IMR-90 (cell line): ENCODE results near the gene NRCAM. TPM values are rescaled to one million over a fixed set of nuclear protein-coding genes. Genes with fewer than 3 reads are reported as not detected.

Experiments
- ATAC-seq: fragments of 200-7000 bp; cut with Tn5 transposase; 2 replicates; pipeline ENCODE4 v1.9.1; 2020; ENCODE audit warnings: low read depth, mild to moderate bottlenecking, moderate library complexity
- BruUV-seq: library from RNA; stranded (reverse); fragments of 400-500 nt; replicated peaks from 2 replicates; lab custom pipeline; 2021; lab: Mats Ljungman, UMichigan
- CTCF ChIA-PET: fragments of 300-600 bp; formaldehyde crosslinking; extraction: SDS; loops from one replicate; lab custom pipeline; 2021; ENCODE audit warnings: antibody characterized with exemption; lab: Yijun Ruan, JAX
- POLR2A ChIA-PET: fragments of 300-600 bp; sonication (Branson Sonifier 250); formaldehyde crosslinking; loops from one replicate; lab custom pipeline; 2022; ENCODE audit warnings: antibody characterized with exemption; ENCODE audit not compliant: unreplicated experiment; lab: Charles Lee
- DNase-seq: peaks from one replicate; pipeline ENCODE4 v3.0.0; 2013
- H2AFZ ChIP-seq: replicated peaks from 2 replicates; pipeline ENCODE3; 2013; ENCODE audit warnings: low read length, mild to moderate bottlenecking; ENCODE audit not compliant: poor library complexity
- H2AK5ac ChIP-seq: 2 replicates; pipeline ENCODE4 v1.6.1; 2013; ENCODE audit warnings: low read depth, low read length, inconsistent platforms
- H2AK9ac ChIP-seq: replicated peaks from 2 replicates; pipeline ENCODE3; 2013; ENCODE audit warnings: mild to moderate bottlenecking, low read depth, low read length, moderate library complexity; ENCODE audit not compliant: poor library complexity
- H2BK120ac ChIP-seq: 2 replicates; pipeline ENCODE4 v1.6.1; 2013; ENCODE audit warnings: low read depth, low read length, inconsistent platforms
- H2BK15ac ChIP-seq: 3 replicates; pipeline ENCODE4 v1.6.1; 2013; ENCODE audit warnings: low read depth, low read length, inconsistent platforms
- H2BK20ac ChIP-seq: 2 replicates; pipeline ENCODE4 v1.6.1; 2013; ENCODE audit warnings: low read depth, mild to moderate bottlenecking, inconsistent platforms, low read length, moderate library complexity
- H2BK5ac ChIP-seq: 2 replicates; pipeline ENCODE4 v1.6.1; 2013; ENCODE audit warnings: mild to moderate bottlenecking, low read depth, low read length, inconsistent platforms; ENCODE audit not compliant: poor library complexity, severe bottlenecking
- H3K14ac ChIP-seq: replicated peaks from 2 replicates; pipeline ENCODE4 v1.6.1; 2013; ENCODE audit warnings: low read depth, low read length, inconsistent platforms
- H3K18ac ChIP-seq: 2 replicates; pipeline ENCODE4 v1.6.1; 2013; ENCODE audit warnings: low read depth, low read length, control low read depth
- H3K23ac ChIP-seq: 2 replicates; pipeline ENCODE4 v1.6.1; 2013; ENCODE audit warnings: low read depth, low read length, inconsistent platforms
- H3K27ac ChIP-seq: 2 replicates; pipeline ENCODE4 v1.5.1; 2013; ENCODE audit warnings: mild to moderate bottlenecking, control low read depth, low read length; ENCODE audit not compliant: insufficient read depth
- H3K27me3 ChIP-seq: 2 replicates; pipeline ENCODE4 v1.6.1; 2013; ENCODE audit warnings: low read length; ENCODE audit not compliant: control insufficient read depth, insufficient read depth
- H3K36me3 ChIP-seq: 2 replicates; pipeline ENCODE4 v1.6.1; 2013; ENCODE audit warnings: low read length, mixed read lengths; ENCODE audit not compliant: control insufficient read depth, insufficient read depth
- H3K4ac ChIP-seq: 2 replicates; pipeline ENCODE4 v1.6.1; 2013; ENCODE audit warnings: low read depth, low read length, inconsistent platforms
- H3K4me1 ChIP-seq: 2 replicates; pipeline ENCODE4 v1.6.1; 2013; ENCODE audit warnings: low read length, mixed read lengths; ENCODE audit not compliant: control insufficient read depth, insufficient read depth
- H3K4me2 ChIP-seq: 2 replicates; pipeline ENCODE4 v1.6.1; 2013; ENCODE audit warnings: low read depth, mild to moderate bottlenecking, control low read depth, low read length, moderate library complexity
- H3K4me3 ChIP-seq: 2 replicates; pipeline ENCODE4 v1.5.1; 2013; ENCODE audit warnings: low read depth, mild to moderate bottlenecking, control low read depth, low read length, moderate library complexity; ENCODE audit not compliant: insufficient read depth
- H3K56ac ChIP-seq: 2 replicates; pipeline ENCODE4 v1.6.1; 2013; ENCODE audit warnings: low read length, inconsistent platforms; ENCODE audit not compliant: insufficient read depth; ENCODE audit errors: extremely low read depth
- H3K79me1 ChIP-seq, 2 experiments: 2 replicates each; pipeline ENCODE4 v1.6.1; 2013; ENCODE audit warnings: low read length in 2 of 2, inconsistent platforms in 1 of 2, low read depth in 1 of 2
- H3K9ac ChIP-seq: 2 replicates; pipeline ENCODE4 v1.6.1; 2013; ENCODE audit warnings: low read depth, low read length, control low read depth
- H3K9me1 ChIP-seq: 2 replicates; pipeline ENCODE4 v1.6.1; 2013; ENCODE audit warnings: low read length, inconsistent platforms; ENCODE audit not compliant: insufficient read depth
- H3K9me3 ChIP-seq: 2 replicates; pipeline ENCODE4 v1.6.1; 2013; ENCODE audit warnings: low read length; ENCODE audit not compliant: control insufficient read depth, insufficient read depth
- H4K20me1 ChIP-seq: 2 replicates; pipeline ENCODE4 v1.6.1; 2013; ENCODE audit warnings: low read length, inconsistent platforms; ENCODE audit not compliant: insufficient read depth
- H4K5ac ChIP-seq: 2 replicates; pipeline ENCODE4 v1.6.1; 2013; ENCODE audit warnings: mild to moderate bottlenecking, low read depth, low read length, control low read depth
- H4K8ac ChIP-seq, 2 experiments: 2 replicates each; pipeline ENCODE4 v1.6.1; 2013; ENCODE audit warnings: low read depth in 2 of 2, low read length in 2 of 2, control low read depth in 1 of 2, inconsistent platforms in 1 of 2
- H4K91ac ChIP-seq: 2 replicates; pipeline ENCODE4 v1.6.1; 2013; ENCODE audit warnings: low read depth, low read length, inconsistent platforms; ENCODE audit not compliant: insufficient read depth
- BHLHE40 ChIP-seq: fragments of 150-350 bp; IDR thresholded peaks from 2 replicates; pipeline ENCODE4 v1.6.1; 2016; ENCODE audit warnings: mild to moderate bottlenecking, low read depth, low read length
- CEBPB ChIP-seq: IDR thresholded peaks from 2 replicates; pipeline ENCODE4 v1.6.1; 2012; ENCODE audit warnings: low read depth, low read length, improper control_type of control experiment
- CHD1 ChIP-seq: IDR thresholded peaks from 2 replicates; pipeline ENCODE4 v1.6.1; 2012; ENCODE audit warnings: low read depth, low read length, improper control_type of control experiment
- CTCF ChIP-seq: conservative IDR thresholded peaks from 2 replicates; pipeline ENCODE4 v1.5.1; 2012; ENCODE audit warnings: mild to moderate bottlenecking, low read depth, low read length, improper control_type of control experiment
- ELK1 ChIP-seq: fragments of 150-350 bp; IDR thresholded peaks from 2 replicates; pipeline ENCODE4 v1.6.1; 2016; ENCODE audit warnings: low read depth, mild to moderate bottlenecking, low read length, moderate library complexity, borderline replicate concordance
- FOS ChIP-seq: fragments of 150-350 bp; IDR thresholded peaks from 2 replicates; pipeline ENCODE4 v1.6.1; 2016; ENCODE audit warnings: low read depth, low read length
- MAFK ChIP-seq: IDR thresholded peaks from 2 replicates; pipeline ENCODE4 v1.6.1; 2012; ENCODE audit warnings: low read depth, low read length, improper control_type of control experiment
- MAZ ChIP-seq: IDR thresholded peaks from 2 replicates; pipeline ENCODE4 v1.6.1; 2012; ENCODE audit warnings: low read depth, mild to moderate bottlenecking, low read length, improper control_type of control experiment, moderate library complexity, borderline replicate concordance
- MXI1 ChIP-seq: IDR thresholded peaks from 2 replicates; pipeline ENCODE4 v1.6.1; 2012; ENCODE audit warnings: low read depth, mild to moderate bottlenecking, low read length, moderate library complexity, borderline replicate concordance
- NFE2L2 ChIP-seq: fragments of 150-350 bp; IDR thresholded peaks from 2 replicates; pipeline ENCODE4 v1.6.1; 2016; ENCODE audit warnings: low read depth, mild to moderate bottlenecking, low read length
- POLR2A ChIP-seq: IDR thresholded peaks from 2 replicates; pipeline ENCODE4 v1.6.1; 2012; ENCODE audit warnings: mild to moderate bottlenecking, low read depth, low read length
- RAD21 ChIP-seq: IDR thresholded peaks from 2 replicates; pipeline ENCODE4 v1.6.1; 2012; ENCODE audit warnings: low read length, improper control_type of control experiment
- RCOR1 ChIP-seq: IDR thresholded peaks from 2 replicates; pipeline ENCODE4 v1.6.1; 2012; ENCODE audit warnings: mild to moderate bottlenecking, low read length, improper control_type of control experiment; ENCODE audit not compliant: insufficient replicate concordance
- RFX5 ChIP-seq: IDR thresholded peaks from 2 replicates; pipeline ENCODE4 v1.8.0; 2012; ENCODE audit warnings: low read depth, mild to moderate bottlenecking, low read length, moderate library complexity
- SMC3 ChIP-seq: fragments of 150-350 bp; IDR thresholded peaks from 2 replicates; pipeline ENCODE4 v1.6.1; 2016; ENCODE audit warnings: low read depth, mild to moderate bottlenecking, antibody characterized with exemption, low read length, moderate library complexity
- USF2 ChIP-seq: fragments of 150-350 bp; IDR thresholded peaks from 2 replicates; pipeline ENCODE4 v1.6.1; 2017; ENCODE audit warnings: mild to moderate bottlenecking, antibody characterized with exemption, low read length, low read depth
- WGBS, 2 experiments: methylation state at CpG; one replicate each; pipeline versions ENCODE4 v1.1.5 to v1.1.7; 2013; ENCODE audit warnings: missing lambda C conversion rate in 2 of 2; ENCODE audit not compliant: insufficient read length in 1 of 2; ENCODE audit errors: extremely low coverage in 2 of 2; 5-methylcytosine and 5-hydroxymethylcytosine counted together
- dilution Hi-C: fragments of 300-500 bp; cut with HindIII; formaldehyde crosslinking; loops from one replicate; pipeline ENCODE4 v1.14.3; 2018; ENCODE audit warnings: low sequenced_read_pairs; ENCODE audit not compliant: unreplicated experiment
- in situ Hi-C: fragments of 300-500 bp; cut with MboI; formaldehyde crosslinking; loops from 3 replicates; pipeline ENCODE4 v1.14.3; 2019; ENCODE audit warnings: low sequenced_read_pairs, inconsistent platforms, mixed read lengths
- intact Hi-C: fragments of 100-400 bp; cut with micrococcal nuclease; formaldehyde crosslinking; loops from 2 replicates; pipeline ENCODE4 v1.10.0; 2022
- polyA plus RNA-seq, 3 experiments: library from polyadenylated mRNA; depleted of rRNA; stranded (reverse); fragments of >200 nt; gene quantifications; 2 replicates each; pipeline ENCODE4 v1.2.3, GENCODE V29; 2012; ENCODE audit warnings: low replicate concordance in 1 of 3
- total RNA-seq: library from RNA; depleted of rRNA; stranded (reverse); fragments of >200 nt; gene quantifications from 2 replicates; pipeline ENCODE4 v1.2.3, GENCODE V29; 2012

NRCAM gene
- total and polyA plus RNA-seq, 2 of the 4 experiments (the other 2 are of a cell fraction): 0.46 to 1.1 TPM

- Histone ChIP-seq H2BK15ac (no peak overlapping the region), H3K36me3 (no peaks in the 10 kb centered on the region), H3K4me2 (no peak overlapping the region), H3K4me3 (no peak overlapping the region), H3K9ac (no peak overlapping the region), H3K4ac (no peak overlapping the region), H3K9me1 (no peaks in the 10 kb centered on the region; the same call in 1 of the 2 replicates), H2AK5ac (no peak overlapping the region), H3K27me3 (no peaks in the 10 kb centered on the region), H4K91ac (no peak overlapping the region), H3K14ac (no peak overlapping the region), H3K56ac (no peak overlapping the region), H3K4me1 (peaks cover 5% of the 10 kb centered on the region; the same call in 1 of the 2 replicates), H4K20me1 (no peaks in the 10 kb centered on the region), H2BK120ac (no peak overlapping the region), H3K23ac (no peak overlapping the region), H3K27ac (no peak overlapping the region), H3K9me3 (no peaks in the 10 kb centered on the region), H4K8ac (no peak overlapping the region), H2AK9ac (no peak overlapping the region), H2BK20ac (no peak overlapping the region), H2AFZ (no peak overlapping the region), H4K5ac (no peak overlapping the region), H2BK5ac (no peak overlapping the region), H3K79me1 (no peaks in the 10 kb centered on the region), H3K18ac (no peak overlapping the region)
- ChIA-PET POLR2A (no interaction called here), CTCF (no interaction called here)
- dilution Hi-C loops: no loop called here
- intact Hi-C loops: no loop called here
- TF ChIP-seq CTCF (no peak), NFE2L2 (no peak), CHD1 (no peak), RFX5 (no peak), FOS (no peak), MAFK (no peak), RCOR1 (no peak), ELK1 (no peak), BHLHE40 (no peak), USF2 (no peak), MXI1 (no peak), CEBPB (no peak), SMC3 (no peak), POLR2A (no peak), RAD21 (no peak), MAZ (no peak)
- BruUV-seq: no TSS peak
- peak; percentile 11 for DNase-seq
- ATAC-seq: no peak
- no CpG with 5 or more reads among the region's 6 CpGs for WGBS, 2 experiments
- in situ Hi-C loops: no loop called here
These were observed 224.2 kb downstream of the NRCAM start for GRCh38 chr7:108232076-108232475.
